Loucy (cell line): ENCODE data around the gene BTBD10.

Source experiments
- H2AFZ ChIP-seq: fragments of 200-600 bp; sonication (generic); 2 replicates; pipeline ENCODE4 v1.6.0; 2016; ENCODE audit warnings: antibody characterized with exemption, mild to moderate bottlenecking, low read length, moderate library complexity
- H3F3A ChIP-seq: fragments of 200-600 bp; 2 replicates; pipeline ENCODE4 v1.6.0; 2016; ENCODE audit warnings: antibody characterized with exemption, low read depth, mild to moderate bottlenecking
- H3K27me3 ChIP-seq: fragments of 200-600 bp; sonication (generic); 2 replicates; pipeline ENCODE4 v1.6.1; 2014; ENCODE audit warnings: low read length, mild to moderate bottlenecking; ENCODE audit not compliant: insufficient read depth, poor library complexity, severe bottlenecking
- H3K36me3 ChIP-seq: fragments of 200-600 bp; sonication (generic); 2 replicates; pipeline ENCODE4 v1.6.1; 2016; ENCODE audit warnings: low read length; ENCODE audit not compliant: insufficient read depth
- H3K4me1 ChIP-seq: fragments of 200-600 bp; sonication (generic); 2 replicates; pipeline ENCODE4 v1.5.1; 2014; ENCODE audit warnings: low read length, mild to moderate bottlenecking; ENCODE audit not compliant: insufficient read depth, poor library complexity, severe bottlenecking
- H3K4me2 ChIP-seq: fragments of 200-600 bp; sonication (generic); 2 replicates; pipeline ENCODE4 v1.6.0; 2014; ENCODE audit warnings: antibody characterized with exemption, low read length, low read depth, mild to moderate bottlenecking; ENCODE audit not compliant: poor library complexity, severe bottlenecking
- H3K4me3 ChIP-seq: fragments of 200-600 bp; sonication (generic); 2 replicates; pipeline ENCODE4 v1.5.1; 2014; ENCODE audit warnings: low read length, mild to moderate bottlenecking, mixed read lengths; ENCODE audit not compliant: poor library complexity, severe bottlenecking
- H3K79me2 ChIP-seq: fragments of 200-600 bp; sonication (generic); 2 replicates; pipeline ENCODE4 v1.6.1; 2014; ENCODE audit warnings: low read length; ENCODE audit not compliant: insufficient read depth
- H3K9ac ChIP-seq: fragments of 200-600 bp; sonication (generic); 2 replicates; pipeline ENCODE4 v1.6.0; 2014; ENCODE audit warnings: mild to moderate bottlenecking, low read depth, low read length, moderate library complexity; ENCODE audit not compliant: poor library complexity, severe bottlenecking
- H3K9me2 ChIP-seq: fragments of 200-600 bp; sonication (generic); replicated peaks from 2 replicates; pipeline ENCODE4 v1.6.1; 2016; ENCODE audit warnings: low read depth, low read length, mixed read lengths
- H3K9me3 ChIP-seq: fragments of 200-600 bp; sonication (generic); 2 replicates; pipeline ENCODE4 v1.6.1; 2014; ENCODE audit warnings: mild to moderate bottlenecking, antibody characterized with exemption, low read length, low read depth; ENCODE audit not compliant: insufficient read depth
- H4K20me1 ChIP-seq: fragments of 200-600 bp; sonication (generic); 2 replicates; pipeline ENCODE4 v1.6.0; 2014; ENCODE audit warnings: antibody characterized with exemption, low read length, mild to moderate bottlenecking; ENCODE audit not compliant: insufficient read depth, poor library complexity, severe bottlenecking
- EZH2phosphoT487 ChIP-seq: fragments of 200-600 bp; IDR thresholded peaks from 2 replicates; pipeline ENCODE4 v1.6.1; 2018; ENCODE audit warnings: antibody characterized with exemption, mild to moderate bottlenecking, moderate library complexity, borderline replicate concordance
- TF ChIP-seq, protein P1 (sequence below): fragments of 200-600 bp; sonication (generic); conservative IDR thresholded peaks from 2 replicates; pipeline ENCODE4 v1.5.1; 2014; ENCODE audit warnings: mild to moderate bottlenecking, antibody characterized with exemption, low read length

Gene BTBD10

DNA sequence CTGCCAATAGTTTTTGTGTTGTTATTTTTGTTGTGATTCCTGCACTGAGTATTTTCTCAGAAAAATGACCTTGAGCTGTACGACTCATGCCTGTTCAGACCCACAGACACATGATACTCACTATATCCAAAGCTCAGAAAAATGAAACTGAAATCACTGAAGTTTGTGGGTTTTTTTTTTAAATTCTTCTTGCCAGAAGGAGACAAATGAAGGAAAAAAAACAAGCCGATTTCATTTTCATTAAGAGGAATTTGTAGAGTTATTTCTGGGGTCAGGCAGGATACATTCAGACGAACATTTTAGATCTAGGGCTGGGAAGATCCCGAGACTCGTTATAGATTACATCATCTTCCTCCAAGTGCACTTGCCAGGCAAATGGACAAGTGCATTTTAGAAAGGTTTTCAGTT lies 125.0 kb downstream of the BTBD10 start:
- Histone ChIP-seq H2AFZ (no peak overlapping the region), H3K9me2 (no peaks in the 10 kb centered on the region), H3F3A (no peaks in the 10 kb centered on the region), H3K9me3 (no peaks in the 10 kb centered on the region), H3K4me2 (no peak overlapping the region), H3K4me1 (no peaks in the 10 kb centered on the region), H3K27me3 (no peaks in the 10 kb centered on the region), H3K4me3 (no peak overlapping the region), H3K79me2 (no peaks in the 10 kb centered on the region), H4K20me1 (no peaks in the 10 kb centered on the region), H3K36me3 (no peaks in the 10 kb centered on the region), H3K9ac (no peak overlapping the region)
- TF ChIP-seq, protein P1, sequence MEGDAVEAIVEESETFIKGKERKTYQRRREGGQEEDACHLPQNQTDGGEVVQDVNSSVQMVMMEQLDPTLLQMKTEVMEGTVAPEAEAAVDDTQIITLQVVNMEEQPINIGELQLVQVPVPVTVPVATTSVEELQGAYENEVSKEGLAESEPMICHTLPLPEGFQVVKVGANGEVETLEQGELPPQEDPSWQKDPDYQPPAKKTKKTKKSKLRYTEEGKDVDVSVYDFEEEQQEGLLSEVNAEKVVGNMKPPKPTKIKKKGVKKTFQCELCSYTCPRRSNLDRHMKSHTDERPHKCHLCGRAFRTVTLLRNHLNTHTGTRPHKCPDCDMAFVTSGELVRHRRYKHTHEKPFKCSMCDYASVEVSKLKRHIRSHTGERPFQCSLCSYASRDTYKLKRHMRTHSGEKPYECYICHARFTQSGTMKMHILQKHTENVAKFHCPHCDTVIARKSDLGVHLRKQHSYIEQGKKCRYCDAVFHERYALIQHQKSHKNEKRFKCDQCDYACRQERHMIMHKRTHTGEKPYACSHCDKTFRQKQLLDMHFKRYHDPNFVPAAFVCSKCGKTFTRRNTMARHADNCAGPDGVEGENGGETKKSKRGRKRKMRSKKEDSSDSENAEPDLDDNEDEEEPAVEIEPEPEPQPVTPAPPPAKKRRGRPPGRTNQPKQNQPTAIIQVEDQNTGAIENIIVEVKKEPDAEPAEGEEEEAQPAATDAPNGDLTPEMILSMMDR = no peak
- TF ChIP-seq EZH2phosphoT487 = no peak
